Fibroblast of skin of right biceps (primary cell): ENCODE data around the gene SRM.
"Not testable (repeated sequence)": the region's sequence is repeated elsewhere in the genome, so short reads cannot be mapped to it uniquely, and the experiment has no call there.

Experiments used
- DNase-seq: peaks from one replicate; pipeline ENCODE4 v3.0.0-alpha.2; 2013

The SRM gene

DNA sequence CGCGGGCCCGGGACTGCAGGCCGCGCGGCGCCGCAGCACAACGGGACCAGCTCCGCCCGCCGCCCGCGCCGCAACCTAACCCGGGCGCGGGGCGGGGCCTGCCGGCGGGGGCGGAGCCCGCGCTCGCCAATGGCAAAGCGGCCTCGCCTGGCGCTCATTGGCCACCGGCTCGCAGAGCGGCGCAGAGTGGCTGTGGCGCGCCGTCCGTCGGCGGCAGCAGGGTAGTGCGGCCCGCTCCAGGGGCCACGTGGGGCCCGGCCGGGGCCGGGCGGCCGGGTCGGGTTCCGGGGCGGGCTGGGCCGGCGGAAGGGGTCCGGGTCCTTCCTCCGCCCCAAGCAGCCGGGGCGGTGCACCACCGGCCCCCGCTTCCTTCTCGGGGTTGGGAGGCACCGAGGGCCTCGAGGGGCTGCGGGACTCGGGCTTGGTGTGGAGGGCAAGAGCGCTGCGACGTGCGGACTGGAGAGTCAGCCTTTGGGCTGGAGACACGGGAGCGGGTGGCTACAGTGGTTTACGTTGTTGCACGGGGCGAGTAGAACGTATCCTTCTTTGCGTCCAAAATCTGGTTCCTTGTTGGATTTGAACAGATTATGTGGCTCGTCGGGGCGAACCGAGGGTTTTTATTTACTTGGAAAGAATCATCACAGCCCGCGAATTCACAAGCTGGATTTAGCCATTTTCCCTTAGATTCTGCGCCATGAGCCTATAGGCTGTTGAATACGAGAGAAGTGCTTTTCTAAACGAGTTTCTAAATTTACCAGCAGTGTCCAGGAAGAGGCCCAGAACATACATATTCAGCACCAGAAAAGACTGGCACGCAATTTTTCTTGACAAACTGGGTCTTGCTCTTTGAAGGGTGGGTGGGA is at the start of gene SRM:
Gene SRM, minus strand, starts transcription at position 51 of the 863 bp plus-strand sequence. CDS start 75 bp downstream, outside the sequence.
- peak; percentile 90 for DNase-seq

DNA sequence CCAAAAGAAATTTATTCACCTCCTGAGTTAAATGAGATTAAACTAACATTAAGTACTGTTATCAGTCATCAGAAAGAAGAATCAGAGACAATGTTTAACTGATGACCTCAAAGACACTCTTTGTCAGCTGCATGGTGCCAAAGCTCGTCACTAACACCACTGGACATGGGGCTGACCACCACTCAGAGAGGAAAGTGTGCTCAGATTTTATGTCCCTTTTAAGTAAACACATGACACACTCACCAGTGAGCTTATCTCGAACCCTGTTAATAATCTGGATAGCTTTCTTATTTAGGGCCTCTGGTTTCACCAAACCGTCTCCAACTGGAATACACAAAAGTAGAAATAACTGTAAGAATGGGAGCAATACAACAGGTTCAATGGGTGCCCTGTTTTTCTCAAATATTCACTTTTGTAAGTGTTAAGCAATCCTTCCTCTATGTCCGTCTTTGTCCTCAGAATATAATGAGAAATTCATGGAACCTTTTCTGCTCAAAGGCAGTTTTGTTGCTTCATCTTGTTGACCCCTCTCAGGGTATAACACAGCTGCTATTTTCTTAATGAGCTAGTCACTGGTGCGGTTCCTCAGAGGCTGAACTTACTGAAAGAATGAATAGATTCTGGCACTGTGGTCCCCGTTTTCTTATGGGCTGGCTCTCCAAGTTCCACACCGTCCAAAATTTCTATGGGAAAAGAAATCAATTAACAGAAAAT is 49.4 kb upstream of the SRM start:
- DNase-seq: no peak

DNA sequence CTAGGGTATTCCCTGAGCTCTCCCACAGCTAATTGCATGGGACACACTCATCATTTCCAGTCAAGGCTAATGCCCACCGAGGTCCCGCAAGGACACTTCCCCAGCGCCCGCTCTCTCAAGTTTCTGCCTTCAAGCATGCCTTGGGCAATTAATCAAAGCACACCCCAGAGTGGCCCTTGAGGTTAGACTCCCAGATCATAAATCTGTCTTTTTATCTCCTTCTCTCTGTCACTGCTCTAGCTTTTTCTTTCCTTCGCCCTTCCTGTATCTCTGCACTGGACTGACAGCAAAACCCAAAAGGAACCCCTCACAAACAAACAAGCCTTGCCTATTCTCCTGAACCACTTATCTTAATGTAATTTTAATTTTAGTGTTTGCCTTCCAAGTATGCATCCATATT is 47.8 kb upstream of the SRM start:
- no peak for DNase-seq

- no peak for DNase-seq
Observed at GRCh38 chr1:11105586-11105985, 45.8 kb upstream of the SRM start.

GRCh38 chr1:11101347-11101746 is 41.5 kb upstream of the SRM start:
- DNase-seq: no peak

DNA sequence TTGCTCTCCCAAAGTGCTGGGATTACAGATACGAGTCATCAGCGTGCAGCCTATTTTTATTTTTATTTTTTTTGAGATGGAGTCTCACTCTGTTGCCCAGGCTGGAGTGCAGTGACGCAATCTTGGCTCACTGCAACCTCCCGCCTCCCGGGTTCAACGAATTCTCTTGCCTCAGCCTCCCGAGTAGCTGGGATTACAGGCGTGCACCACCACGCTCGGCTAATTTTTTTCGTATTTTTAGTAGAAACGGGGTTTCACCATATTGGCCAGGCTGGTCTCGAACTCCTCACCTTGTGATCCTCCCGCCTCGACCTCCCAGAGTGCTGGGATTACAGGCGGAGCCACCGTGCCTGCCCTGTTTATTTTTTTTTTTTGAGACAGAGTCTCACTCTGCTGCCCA is 41.0 kb upstream of the SRM start:
- DNase-seq: not testable (repeated sequence)

- DNase-seq: no peak
Observed at GRCh38 chr1:11100149-11100493, 40.3 kb upstream of the SRM start.

GRCh38 chr1:11099310-11100148 is 39.7 kb upstream of the SRM start, which contains the start of gene EXOSC10:
Gene EXOSC10 (minus strand): TSS chr1:11099869. CDS start chr1:11099831, 38 bp downstream.
- peak; percentile 89 for DNase-seq

- DNase-seq: no peak
Observed at GRCh38 chr1:11098931-11099309, 39.1 kb upstream of the SRM start.

GRCh38 chr1:11083784-11084183 is 24.0 kb upstream of the SRM start:
- not testable (repeated sequence) for DNase-seq

- no peak for DNase-seq
Observed at GRCh38 chr1:11080931-11081330, 21.1 kb upstream of the SRM start.

- peak; percentile 17 for DNase-seq
Observed at GRCh38 chr1:11078631-11079030, 18.8 kb upstream of the SRM start.

DNA sequence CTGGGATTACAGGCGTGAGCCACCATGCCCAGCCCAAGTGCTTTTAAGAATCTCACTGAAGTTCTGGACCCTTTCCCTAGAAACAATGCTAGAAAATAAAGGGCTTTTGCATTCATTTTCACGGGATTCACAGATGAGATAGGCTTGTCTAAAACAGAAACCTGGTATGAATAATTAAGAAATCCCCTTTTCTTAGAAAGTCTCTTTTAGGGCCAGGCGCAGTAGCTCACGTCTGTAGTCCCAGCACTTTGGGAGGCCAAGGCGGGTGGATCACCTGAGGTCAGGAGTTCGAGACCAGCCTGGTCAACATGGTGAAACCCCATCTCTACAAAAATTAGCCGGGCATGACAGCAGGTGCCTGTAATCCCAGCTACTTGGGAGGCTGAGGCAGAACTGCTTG is 13.6 kb upstream of the SRM start:
- DNase-seq: not testable (repeated sequence)

- DNase-seq: no peak
Observed at GRCh38 chr1:11072216-11072917, 12.5 kb upstream of the SRM start.

GRCh38 chr1:11071463-11072215 is 11.8 kb upstream of the SRM start:
- no peak for DNase-seq

GRCh38 chr1:11070876-11071275 is 11.1 kb upstream of the SRM start:
- DNase-seq: no peak

GRCh38 chr1:11068600-11069473 is 9.0 kb upstream of the SRM start:
- DNase-seq: no peak

- no peak for DNase-seq
Observed at GRCh38 chr1:11067716-11068599, 8.1 kb upstream of the SRM start.

DNA sequence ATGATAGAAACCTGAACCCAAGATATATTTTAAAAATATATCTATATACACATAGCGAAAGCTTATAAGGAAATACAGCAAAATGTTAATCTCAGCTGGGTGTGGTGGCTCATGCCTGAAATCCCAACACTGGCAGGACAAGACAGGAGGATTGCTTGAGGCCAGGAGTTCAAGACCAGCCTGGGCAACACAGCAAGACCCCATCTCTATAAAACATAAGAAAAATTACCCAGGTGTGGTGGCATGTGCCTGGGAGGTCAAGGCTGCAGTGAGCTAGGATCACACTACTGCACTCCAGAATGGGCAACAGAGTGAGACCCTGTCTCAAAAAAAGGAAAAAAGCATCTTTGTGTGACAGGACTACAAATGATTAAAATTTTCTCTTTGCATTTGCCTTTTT is 6.0 kb upstream of the SRM start:
- no peak for DNase-seq

DNA sequence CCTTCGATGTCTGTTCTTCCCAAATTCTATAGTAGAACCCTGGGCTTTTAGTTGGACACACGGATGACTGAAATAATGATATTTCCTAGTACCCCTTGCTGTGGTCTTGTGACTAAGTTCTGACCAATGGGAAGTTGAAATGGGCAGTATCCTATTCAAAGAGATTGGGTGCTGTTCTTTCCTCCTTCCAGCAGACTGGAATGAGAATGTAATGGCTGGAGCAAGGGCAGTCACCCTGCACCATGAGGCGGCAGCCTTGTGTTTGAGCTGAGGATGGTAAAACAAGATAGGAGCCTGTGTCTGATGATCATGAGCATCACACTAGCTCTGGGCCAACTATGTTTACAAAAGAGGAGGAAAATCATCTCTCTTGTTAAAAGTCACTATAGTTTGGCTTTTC is 5.1 kb upstream of the SRM start:
- no peak for DNase-seq
